ENCODE measurements around the gene SMOC2. TPM values are rescaled to one million over a fixed set of nuclear protein-coding genes. Genes with fewer than 3 reads are reported as not detected.

SMOC2 gene
- total RNA-seq, 1 experiment from 2014 or later = 0.42 TPM

DNA sequence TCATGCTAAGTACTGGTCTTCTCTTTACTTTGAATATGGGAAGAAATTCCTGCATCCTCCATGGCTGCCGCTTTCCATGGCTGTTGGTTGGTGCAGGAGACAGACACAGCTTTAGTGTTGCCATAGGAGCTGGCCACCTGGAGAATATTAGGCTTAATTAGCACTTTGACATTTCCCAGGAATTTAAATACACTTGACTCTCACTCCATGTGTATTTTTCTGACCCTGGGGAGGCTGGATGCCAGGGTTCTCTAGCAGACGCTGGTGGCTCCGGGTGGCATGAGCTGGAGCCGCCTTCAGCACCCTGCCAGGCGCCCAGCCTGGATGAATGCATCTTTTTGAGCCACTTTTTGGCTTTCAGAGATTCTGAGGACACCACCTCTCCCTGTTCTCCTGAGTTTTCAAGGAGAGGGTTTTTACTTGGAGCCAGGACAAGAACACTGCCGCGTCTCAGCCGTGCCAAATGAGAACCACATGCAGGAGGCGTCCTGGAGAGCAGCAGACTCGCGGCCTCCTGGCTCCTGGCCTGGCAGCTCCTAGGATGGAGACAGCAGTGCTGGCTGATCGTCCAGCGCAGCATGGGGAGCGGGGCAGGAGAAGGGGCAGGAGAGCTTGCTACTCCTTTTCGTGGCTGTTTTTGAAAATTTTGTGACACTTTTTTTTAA is 258.8 kb downstream of the SMOC2 start:
- no peaks in the 10 kb centered on the region for H3K79me2 ChIP-seq (ENCODE audit: insufficient read depth, low read length)
- CTCF ChIA-PET = no interaction called here
- no TSS peak for BruUV-seq (replicated peaks)
- DNase-seq (ENCODE audit: low read depth, low spot score) (no peak), ATAC-seq (no peak)
- H3K9me3 ChIP-seq (ENCODE audit: control insufficient read depth in 1 of 2, insufficient read depth in 1 of 2, low read depth in 1 of 2, low read length in 2 of 2) = no peaks in the 10 kb centered on the region
- RAD21 ChIA-PET (ENCODE audit: low non-redundant PET in 1 of 2, low total read pairs in 2 of 2, uncharacterized antibody in 2 of 2, unreplicated experiment in 2 of 2) = no interaction called here
- no peaks in the 10 kb centered on the region for H4K20me1 ChIP-seq (ENCODE audit: insufficient read depth)
- H3K9ac ChIP-seq (ENCODE audit: low read length) = no peak overlapping the region
- TF ChIP-seq, protein P1, sequence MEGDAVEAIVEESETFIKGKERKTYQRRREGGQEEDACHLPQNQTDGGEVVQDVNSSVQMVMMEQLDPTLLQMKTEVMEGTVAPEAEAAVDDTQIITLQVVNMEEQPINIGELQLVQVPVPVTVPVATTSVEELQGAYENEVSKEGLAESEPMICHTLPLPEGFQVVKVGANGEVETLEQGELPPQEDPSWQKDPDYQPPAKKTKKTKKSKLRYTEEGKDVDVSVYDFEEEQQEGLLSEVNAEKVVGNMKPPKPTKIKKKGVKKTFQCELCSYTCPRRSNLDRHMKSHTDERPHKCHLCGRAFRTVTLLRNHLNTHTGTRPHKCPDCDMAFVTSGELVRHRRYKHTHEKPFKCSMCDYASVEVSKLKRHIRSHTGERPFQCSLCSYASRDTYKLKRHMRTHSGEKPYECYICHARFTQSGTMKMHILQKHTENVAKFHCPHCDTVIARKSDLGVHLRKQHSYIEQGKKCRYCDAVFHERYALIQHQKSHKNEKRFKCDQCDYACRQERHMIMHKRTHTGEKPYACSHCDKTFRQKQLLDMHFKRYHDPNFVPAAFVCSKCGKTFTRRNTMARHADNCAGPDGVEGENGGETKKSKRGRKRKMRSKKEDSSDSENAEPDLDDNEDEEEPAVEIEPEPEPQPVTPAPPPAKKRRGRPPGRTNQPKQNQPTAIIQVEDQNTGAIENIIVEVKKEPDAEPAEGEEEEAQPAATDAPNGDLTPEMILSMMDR (IDR thresholded peaks at IDR 0.05 in 2 of 3, conservative IDR thresholded peaks at IDR 0.05 in 1 of 3; ENCODE audit: borderline replicate concordance in 1 of 3, insufficient read depth in 1 of 3, low read depth in 2 of 3, low read length in 2 of 3) = no peak
- TF ChIP-seq RAD21 (IDR thresholded peaks at IDR 0.05; ENCODE audit: low read depth) (no peak), POLR2A (IDR thresholded peaks at IDR 0.05; ENCODE audit: borderline replicate concordance, extremely low read depth, insufficient read depth, insufficient read length) (no peak), CEBPB (IDR thresholded peaks at IDR 0.05; ENCODE audit: low read depth) (no peak), ATF3 (IDR thresholded peaks at IDR 0.05) (no peak), CBX3 (IDR thresholded peaks at IDR 0.05; ENCODE audit: low read depth) (no peak), ZBTB33 (IDR thresholded peaks at IDR 0.05; ENCODE audit: extremely low read depth, insufficient replicate concordance, low read length) (no peak), ZNF274 (IDR thresholded peaks at IDR 0.05; ENCODE audit: low read depth, low read length) (no peak), SP1 (IDR thresholded peaks at IDR 0.05; ENCODE audit: low read depth) (no peak), EZH2 (IDR thresholded peaks at IDR 0.05) (no peak), YY1 (IDR thresholded peaks at IDR 0.05; ENCODE audit: extremely low read depth, insufficient replicate concordance, low read depth, low read length) (no peak), EZH2phosphoT487 (IDR thresholded peaks at IDR 0.05; ENCODE audit: borderline replicate concordance) (no peak), MAX (IDR thresholded peaks at IDR 0.05) (no peak), POLR2AphosphoS5 (IDR thresholded peaks at IDR 0.05; ENCODE audit: low read depth, low read length) (no peak), FOSL1 (IDR thresholded peaks at IDR 0.05; ENCODE audit: low read depth) (no peak), ELF1 (IDR thresholded peaks at IDR 0.05; ENCODE audit: borderline replicate concordance, low read depth) (no peak)
- H3K4me2 ChIP-seq (ENCODE audit: low read length) = no peak overlapping the region
- H3K9me2 ChIP-seq (ENCODE audit: insufficient read depth) = no peaks in the 10 kb centered on the region
- H3K27ac ChIP-seq (ENCODE audit: low read depth, low read length) = no peak overlapping the region
- intact Hi-C loops (cut with micrococcal nuclease) = no loop called here
- no peak overlapping the region for H3K4me3 ChIP-seq (replicated peaks in 1 of 2; ENCODE audit: low read depth in 1 of 2, low read length in 2 of 2)
- H2AFZ ChIP-seq (ENCODE audit: low read depth, low read length, poor library complexity, severe bottlenecking) = no peak overlapping the region
- no peaks in the 10 kb centered on the region for H3K36me3 ChIP-seq (ENCODE audit: control insufficient read depth in 1 of 2, insufficient read depth in 2 of 2, low read length in 2 of 2)
- H3K27me3 ChIP-seq (ENCODE audit: insufficient read depth, low read length) = no peaks in the 10 kb centered on the region
- peaks cover 0 to 4% of the 10 kb centered on the region in 2 experiments; a peak in 1 of 4 replicates for H3K4me1 ChIP-seq (ENCODE audit: control insufficient read depth in 1 of 2, insufficient read depth in 2 of 2, low read length in 2 of 2)
- POLR2A ChIA-PET = no interaction called here
